ENCODE data around the gene SIL1.

DNA sequence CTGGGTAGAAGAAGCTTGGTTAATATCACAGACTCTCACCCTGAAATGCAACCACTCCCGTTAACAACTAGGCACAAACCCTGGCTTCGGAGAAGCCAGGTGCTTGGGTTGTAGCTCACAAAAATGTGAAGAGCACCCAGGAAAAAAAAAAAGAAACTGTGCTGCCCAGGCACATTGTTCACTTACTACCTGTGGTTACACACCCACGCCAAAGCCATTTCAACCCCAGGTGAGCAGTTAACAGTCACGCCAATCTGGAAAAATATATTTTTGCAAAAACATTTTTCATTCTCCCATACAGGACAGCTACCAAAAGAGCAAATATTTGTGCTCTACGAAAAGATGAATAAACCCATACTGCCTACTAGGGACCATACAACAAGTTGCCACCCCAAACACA, 49.2 kb downstream of the SIL1 start:
- TF ChIP-seq, protein P1, sequence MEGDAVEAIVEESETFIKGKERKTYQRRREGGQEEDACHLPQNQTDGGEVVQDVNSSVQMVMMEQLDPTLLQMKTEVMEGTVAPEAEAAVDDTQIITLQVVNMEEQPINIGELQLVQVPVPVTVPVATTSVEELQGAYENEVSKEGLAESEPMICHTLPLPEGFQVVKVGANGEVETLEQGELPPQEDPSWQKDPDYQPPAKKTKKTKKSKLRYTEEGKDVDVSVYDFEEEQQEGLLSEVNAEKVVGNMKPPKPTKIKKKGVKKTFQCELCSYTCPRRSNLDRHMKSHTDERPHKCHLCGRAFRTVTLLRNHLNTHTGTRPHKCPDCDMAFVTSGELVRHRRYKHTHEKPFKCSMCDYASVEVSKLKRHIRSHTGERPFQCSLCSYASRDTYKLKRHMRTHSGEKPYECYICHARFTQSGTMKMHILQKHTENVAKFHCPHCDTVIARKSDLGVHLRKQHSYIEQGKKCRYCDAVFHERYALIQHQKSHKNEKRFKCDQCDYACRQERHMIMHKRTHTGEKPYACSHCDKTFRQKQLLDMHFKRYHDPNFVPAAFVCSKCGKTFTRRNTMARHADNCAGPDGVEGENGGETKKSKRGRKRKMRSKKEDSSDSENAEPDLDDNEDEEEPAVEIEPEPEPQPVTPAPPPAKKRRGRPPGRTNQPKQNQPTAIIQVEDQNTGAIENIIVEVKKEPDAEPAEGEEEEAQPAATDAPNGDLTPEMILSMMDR (IDR thresholded peaks at IDR 0.05; ENCODE audit: low read length): no peak
- no peak for TF ChIP-seq EZH2 (IDR thresholded peaks at IDR 0.05; ENCODE audit: borderline replicate concordance, low read length)

Data from OCI-LY1 (cell line).